Measurements from ENCODE around the gene EZR. TPM values are rescaled to one million over a fixed set of nuclear protein-coding genes. Genes with fewer than 3 reads are reported as not detected.

Gene EZR
- total and polyA plus RNA-seq, 9 of the 15 experiments (the other 6 are each of a cell fraction or from before 2014, with no cell fraction given), result 36.5 to 162 (median 104) TPM

DNA sequence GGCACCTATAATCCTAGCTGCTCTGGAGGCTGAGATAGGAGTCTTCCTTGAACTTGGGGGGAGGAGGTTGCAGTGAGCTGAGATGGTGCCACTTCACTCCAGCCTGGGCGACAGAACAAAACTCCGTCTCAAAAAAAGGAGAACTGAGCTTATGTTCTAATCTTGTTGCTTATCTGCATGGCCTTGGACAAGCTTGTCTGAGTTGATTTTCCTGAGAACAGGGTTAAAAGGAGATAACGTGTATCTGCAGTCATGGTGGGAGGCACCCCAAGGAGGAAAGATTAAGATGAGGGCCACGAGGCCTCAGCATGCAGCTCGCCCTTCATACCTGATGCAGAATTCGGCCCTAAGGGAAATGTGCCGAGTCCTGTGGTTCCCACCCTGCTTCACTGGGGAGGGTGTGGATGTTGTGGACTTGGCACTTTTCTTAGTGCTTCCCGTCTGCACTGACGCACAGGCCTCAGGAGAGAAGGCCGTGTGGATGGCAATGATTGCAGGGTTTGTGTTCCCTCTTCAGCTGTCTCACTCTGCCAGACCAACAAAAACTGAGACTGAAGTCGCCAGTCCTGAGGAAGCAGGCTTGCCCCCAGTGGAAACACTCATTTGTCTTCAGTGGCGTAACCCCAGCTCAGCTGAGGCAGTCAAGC lies 56.3 kb downstream of the EZR start (continued):
- TF ChIP-seq, protein P1, sequence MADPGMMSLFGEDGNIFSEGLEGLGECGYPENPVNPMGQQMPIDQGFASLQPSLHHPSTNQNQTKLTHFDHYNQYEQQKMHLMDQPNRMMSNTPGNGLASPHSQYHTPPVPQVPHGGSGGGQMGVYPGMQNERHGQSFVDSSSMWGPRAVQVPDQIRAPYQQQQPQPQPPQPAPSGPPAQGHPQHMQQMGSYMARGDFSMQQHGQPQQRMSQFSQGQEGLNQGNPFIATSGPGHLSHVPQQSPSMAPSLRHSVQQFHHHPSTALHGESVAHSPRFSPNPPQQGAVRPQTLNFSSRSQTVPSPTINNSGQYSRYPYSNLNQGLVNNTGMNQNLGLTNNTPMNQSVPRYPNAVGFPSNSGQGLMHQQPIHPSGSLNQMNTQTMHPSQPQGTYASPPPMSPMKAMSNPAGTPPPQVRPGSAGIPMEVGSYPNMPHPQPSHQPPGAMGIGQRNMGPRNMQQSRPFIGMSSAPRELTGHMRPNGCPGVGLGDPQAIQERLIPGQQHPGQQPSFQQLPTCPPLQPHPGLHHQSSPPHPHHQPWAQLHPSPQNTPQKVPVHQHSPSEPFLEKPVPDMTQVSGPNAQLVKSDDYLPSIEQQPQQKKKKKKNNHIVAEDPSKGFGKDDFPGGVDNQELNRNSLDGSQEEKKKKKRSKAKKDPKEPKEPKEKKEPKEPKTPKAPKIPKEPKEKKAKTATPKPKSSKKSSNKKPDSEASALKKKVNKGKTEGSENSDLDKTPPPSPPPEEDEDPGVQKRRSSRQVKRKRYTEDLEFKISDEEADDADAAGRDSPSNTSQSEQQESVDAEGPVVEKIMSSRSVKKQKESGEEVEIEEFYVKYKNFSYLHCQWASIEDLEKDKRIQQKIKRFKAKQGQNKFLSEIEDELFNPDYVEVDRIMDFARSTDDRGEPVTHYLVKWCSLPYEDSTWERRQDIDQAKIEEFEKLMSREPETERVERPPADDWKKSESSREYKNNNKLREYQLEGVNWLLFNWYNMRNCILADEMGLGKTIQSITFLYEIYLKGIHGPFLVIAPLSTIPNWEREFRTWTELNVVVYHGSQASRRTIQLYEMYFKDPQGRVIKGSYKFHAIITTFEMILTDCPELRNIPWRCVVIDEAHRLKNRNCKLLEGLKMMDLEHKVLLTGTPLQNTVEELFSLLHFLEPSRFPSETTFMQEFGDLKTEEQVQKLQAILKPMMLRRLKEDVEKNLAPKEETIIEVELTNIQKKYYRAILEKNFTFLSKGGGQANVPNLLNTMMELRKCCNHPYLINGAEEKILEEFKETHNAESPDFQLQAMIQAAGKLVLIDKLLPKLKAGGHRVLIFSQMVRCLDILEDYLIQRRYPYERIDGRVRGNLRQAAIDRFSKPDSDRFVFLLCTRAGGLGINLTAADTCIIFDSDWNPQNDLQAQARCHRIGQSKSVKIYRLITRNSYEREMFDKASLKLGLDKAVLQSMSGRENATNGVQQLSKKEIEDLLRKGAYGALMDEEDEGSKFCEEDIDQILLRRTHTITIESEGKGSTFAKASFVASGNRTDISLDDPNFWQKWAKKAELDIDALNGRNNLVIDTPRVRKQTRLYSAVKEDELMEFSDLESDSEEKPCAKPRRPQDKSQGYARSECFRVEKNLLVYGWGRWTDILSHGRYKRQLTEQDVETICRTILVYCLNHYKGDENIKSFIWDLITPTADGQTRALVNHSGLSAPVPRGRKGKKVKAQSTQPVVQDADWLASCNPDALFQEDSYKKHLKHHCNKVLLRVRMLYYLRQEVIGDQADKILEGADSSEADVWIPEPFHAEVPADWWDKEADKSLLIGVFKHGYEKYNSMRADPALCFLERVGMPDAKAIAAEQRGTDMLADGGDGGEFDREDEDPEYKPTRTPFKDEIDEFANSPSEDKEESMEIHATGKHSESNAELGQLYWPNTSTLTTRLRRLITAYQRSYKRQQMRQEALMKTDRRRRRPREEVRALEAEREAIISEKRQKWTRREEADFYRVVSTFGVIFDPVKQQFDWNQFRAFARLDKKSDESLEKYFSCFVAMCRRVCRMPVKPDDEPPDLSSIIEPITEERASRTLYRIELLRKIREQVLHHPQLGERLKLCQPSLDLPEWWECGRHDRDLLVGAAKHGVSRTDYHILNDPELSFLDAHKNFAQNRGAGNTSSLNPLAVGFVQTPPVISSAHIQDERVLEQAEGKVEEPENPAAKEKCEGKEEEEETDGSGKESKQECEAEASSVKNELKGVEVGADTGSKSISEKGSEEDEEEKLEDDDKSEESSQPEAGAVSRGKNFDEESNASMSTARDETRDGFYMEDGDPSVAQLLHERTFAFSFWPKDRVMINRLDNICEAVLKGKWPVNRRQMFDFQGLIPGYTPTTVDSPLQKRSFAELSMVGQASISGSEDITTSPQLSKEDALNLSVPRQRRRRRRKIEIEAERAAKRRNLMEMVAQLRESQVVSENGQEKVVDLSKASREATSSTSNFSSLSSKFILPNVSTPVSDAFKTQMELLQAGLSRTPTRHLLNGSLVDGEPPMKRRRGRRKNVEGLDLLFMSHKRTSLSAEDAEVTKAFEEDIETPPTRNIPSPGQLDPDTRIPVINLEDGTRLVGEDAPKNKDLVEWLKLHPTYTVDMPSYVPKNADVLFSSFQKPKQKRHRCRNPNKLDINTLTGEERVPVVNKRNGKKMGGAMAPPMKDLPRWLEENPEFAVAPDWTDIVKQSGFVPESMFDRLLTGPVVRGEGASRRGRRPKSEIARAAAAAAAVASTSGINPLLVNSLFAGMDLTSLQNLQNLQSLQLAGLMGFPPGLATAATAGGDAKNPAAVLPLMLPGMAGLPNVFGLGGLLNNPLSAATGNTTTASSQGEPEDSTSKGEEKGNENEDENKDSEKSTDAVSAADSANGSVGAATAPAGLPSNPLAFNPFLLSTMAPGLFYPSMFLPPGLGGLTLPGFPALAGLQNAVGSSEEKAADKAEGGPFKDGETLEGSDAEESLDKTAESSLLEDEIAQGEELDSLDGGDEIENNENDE (IDR thresholded peaks at IDR 0.05; ENCODE audit: low read depth, low read length), result no peak
- TF ChIP-seq ZBTB8A (IDR thresholded peaks at IDR 0.05; ENCODE audit: partially characterized antibody) (no peak), STAT5B (CRISPR knock-in tag; IDR thresholded peaks at IDR 0.05) (no peak), MYC (IDR thresholded peaks at IDR 0.05; ENCODE audit: low read depth, low read length) (peak; percentile 93), MYC (CRISPR knock-in tag; IDR thresholded peaks at IDR 0.05; ENCODE audit: borderline replicate concordance, low read depth) (no peak), KLF13 (tag; IDR thresholded peaks at IDR 0.05; ENCODE audit: borderline replicate concordance, low read depth) (peak; percentile 57; the same call in 1 of the 2 replicates)
- TF ChIP-seq, protein P2, sequence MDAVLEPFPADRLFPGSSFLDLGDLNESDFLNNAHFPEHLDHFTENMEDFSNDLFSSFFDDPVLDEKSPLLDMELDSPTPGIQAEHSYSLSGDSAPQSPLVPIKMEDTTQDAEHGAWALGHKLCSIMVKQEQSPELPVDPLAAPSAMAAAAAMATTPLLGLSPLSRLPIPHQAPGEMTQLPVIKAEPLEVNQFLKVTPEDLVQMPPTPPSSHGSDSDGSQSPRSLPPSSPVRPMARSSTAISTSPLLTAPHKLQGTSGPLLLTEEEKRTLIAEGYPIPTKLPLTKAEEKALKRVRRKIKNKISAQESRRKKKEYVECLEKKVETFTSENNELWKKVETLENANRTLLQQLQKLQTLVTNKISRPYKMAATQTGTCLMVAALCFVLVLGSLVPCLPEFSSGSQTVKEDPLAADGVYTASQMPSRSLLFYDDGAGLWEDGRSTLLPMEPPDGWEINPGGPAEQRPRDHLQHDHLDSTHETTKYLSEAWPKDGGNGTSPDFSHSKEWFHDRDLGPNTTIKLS (IDR thresholded peaks at IDR 0.05; ENCODE audit: borderline replicate concordance, low read depth), result peak; percentile 49; the same call in 1 of the 2 replicates
- TF ChIP-seq, protein P3, sequence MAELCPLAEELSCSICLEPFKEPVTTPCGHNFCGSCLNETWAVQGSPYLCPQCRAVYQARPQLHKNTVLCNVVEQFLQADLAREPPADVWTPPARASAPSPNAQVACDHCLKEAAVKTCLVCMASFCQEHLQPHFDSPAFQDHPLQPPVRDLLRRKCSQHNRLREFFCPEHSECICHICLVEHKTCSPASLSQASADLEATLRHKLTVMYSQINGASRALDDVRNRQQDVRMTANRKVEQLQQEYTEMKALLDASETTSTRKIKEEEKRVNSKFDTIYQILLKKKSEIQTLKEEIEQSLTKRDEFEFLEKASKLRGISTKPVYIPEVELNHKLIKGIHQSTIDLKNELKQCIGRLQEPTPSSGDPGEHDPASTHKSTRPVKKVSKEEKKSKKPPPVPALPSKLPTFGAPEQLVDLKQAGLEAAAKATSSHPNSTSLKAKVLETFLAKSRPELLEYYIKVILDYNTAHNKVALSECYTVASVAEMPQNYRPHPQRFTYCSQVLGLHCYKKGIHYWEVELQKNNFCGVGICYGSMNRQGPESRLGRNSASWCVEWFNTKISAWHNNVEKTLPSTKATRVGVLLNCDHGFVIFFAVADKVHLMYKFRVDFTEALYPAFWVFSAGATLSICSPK (IDR thresholded peaks at IDR 0.05; ENCODE audit: borderline replicate concordance), result no peak
